NCI-H1417 treated with DMSO at 0.1 percent for 48 hours (cell line): ENCODE measurements around the gene ATAD2B.
A peak's percentile ranks its signal among the peaks of the same experiment; 100 is the strongest.
"Not testable (repeated sequence)": the region's sequence is repeated elsewhere in the genome, so short reads cannot be mapped to it uniquely, and the experiment has no call there.

Source experiments
- DNase-seq: peaks from one replicate; lab custom pipeline; 2025; lab: John Stamatoyannopoulos, UW

The ATAD2B gene

DNA sequence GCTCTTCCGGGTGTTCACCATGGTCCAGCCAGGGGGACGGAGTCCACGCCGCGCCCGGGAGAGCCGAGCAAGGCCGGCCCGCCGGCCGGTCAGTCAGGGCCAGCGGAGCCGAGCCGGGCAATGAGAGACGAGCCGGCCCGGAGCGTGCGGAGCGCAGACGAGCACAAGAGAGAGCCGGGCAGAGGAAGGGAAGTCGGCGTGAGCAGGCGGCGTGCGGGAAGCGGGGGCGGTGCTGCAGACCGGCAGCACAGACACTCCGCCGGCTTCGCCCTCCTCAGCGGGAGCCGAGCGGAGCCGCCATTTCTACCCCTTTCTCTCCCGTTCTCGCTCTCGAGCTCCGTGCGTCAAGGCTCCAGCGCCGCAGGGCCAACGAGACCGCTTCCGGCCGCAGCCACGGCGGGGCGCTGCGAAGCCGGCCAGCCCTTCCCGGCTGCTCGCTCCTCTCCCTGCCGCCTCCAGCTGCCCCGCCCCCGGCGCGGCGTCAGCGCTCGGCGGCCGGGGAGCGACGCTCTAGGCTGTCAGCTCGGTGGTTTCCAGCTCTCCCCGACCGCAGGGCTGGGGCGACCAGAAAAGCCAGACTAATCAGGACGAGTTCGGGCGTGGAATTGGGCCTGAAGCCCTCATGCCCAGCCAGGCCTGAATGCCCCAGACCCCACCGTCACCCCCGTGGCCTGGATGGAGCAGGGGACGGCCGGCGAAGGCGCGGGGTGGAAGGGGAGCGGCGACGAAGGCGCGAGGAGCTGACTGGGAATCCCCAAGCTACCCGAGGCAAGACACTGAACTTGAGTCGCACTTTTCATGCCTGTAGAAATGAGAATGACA lies at the start of gene ATAD2B:
Gene ATAD2B (minus strand): TSS at position 374 of the 822 bp plus-strand sequence. CDS start 353 bp downstream, at position 21.
- DNase-seq: peak; percentile 80

GRCh38 chr2:23967846-23968245 lies 40.9 kb upstream of the ATAD2B start:
- no peak for DNase-seq

- DNase-seq: no peak
Observed at GRCh38 chr2:23954325-23955014, 27.5 kb upstream of the ATAD2B start.

DNA sequence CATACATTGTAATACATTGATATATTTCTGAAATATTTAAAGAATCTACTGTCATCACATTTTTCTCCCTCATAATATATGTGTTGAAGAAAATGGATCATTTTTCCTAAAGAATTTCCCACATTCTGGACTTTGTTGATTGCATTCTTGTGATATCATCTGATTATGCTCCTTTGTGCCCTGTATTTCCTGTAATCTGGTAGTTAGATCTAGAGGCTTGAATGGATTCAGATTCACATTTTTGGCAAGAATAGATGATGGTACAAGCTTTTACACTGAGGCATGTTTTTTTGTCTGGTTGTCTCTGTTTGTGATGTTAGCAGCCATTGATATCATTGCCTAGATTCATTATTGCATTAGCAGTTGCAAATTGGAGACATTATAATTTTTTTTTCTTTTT lies 26.7 kb upstream of the ATAD2B start:
- no peak for DNase-seq

GRCh38 chr2:23952558-23952957 lies 25.6 kb upstream of the ATAD2B start:
- DNase-seq: not testable (repeated sequence)

DNA sequence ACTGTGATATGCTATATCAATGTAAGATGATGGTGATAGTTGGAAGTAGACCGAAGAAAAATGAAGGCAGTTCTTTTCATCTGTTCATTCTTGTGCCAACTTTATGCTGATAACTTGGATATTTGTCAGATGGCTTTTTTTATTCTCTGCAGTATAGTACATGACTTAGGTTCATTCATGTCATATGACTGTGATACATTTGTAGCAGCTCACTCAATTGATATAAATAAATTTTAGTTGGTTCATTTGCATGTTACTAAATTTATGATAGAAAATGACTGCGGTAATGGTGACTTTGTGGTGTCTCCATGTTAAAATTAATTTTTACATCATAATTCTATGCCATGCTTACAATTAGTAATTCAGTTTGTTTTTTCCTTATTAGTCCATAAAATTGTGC lies 20.4 kb upstream of the ATAD2B start:
- DNase-seq: no peak

DNA sequence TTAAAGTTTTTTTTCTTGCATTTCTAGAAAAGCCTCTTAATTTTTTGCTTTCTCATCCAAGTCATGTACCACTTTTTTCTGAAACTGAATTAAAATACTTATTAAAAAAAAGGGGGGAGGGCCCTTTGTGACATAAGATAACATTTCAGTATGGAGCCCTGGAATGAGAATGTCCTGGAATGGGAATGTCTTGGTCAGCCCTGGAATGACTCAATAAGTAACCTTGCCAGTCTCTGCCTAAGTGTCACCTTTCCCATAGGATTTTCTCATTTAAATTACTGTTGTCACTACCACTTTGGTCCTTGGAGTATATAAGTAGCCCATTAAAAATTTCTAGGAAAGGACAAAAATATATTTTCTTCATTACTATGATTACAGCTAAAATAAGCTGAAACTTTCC lies 18.1 kb upstream of the ATAD2B start:
- DNase-seq: no peak

- DNase-seq: no peak
Observed at GRCh38 chr2:23944527-23944926, 17.6 kb upstream of the ATAD2B start.

DNA sequence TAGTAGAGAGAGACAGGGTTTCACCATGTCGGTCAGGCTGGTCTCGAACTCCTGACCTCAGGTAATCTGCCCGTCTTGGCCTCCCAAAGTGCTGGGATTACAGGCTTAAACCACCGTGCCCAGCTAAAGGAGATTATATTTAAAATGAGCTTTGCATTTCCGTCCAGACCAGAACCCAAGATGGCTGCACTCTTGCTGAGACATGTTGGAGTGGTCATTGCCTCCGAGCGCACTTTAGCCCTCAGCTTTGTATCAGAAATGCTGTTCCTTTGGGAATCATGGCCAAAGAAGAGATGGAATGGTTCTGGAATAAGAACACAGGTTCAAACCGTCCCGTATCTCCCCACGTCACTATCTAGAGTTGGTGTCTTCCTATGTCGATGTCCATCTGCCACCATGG lies 16.7 kb upstream of the ATAD2B start:
- DNase-seq: no peak

- DNase-seq: no peak
Observed at GRCh38 chr2:23941644-23942043, 14.7 kb upstream of the ATAD2B start.

GRCh38 chr2:23940718-23941620 lies 14.0 kb upstream of the ATAD2B start:
- DNase-seq: peak; percentile 18

GRCh38 chr2:23939987-23940717 lies 13.2 kb upstream of the ATAD2B start, which contains the start of gene UBXN2A:
Gene UBXN2A (plus strand): TSS chr2:23940463. CDS start chr2:23958315, 17,852 bp downstream.
- peak; percentile 17 for DNase-seq

DNA sequence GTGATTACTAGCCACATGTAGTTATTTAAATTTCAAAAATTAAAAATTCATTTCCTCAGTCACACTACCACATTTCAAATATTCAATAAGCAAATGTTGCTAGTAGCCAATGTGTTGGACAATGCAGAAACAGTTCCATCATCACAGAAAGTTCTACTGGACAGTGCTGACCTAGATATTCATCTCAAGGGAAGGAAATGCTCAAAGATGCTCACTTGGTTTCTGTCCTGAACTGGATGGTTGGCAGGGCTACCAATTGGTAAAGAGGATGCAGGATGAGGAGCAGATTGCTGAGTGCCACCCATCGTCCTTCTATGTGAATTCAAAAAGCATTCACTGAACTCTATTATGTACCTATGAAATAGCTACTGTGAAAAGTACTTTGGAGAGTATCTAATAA lies 7.3 kb upstream of the ATAD2B start:
- no peak for DNase-seq

GRCh38 chr2:23926290-23926749 lies 603 bp downstream of the ATAD2B start:
- no peak for DNase-seq

DNA sequence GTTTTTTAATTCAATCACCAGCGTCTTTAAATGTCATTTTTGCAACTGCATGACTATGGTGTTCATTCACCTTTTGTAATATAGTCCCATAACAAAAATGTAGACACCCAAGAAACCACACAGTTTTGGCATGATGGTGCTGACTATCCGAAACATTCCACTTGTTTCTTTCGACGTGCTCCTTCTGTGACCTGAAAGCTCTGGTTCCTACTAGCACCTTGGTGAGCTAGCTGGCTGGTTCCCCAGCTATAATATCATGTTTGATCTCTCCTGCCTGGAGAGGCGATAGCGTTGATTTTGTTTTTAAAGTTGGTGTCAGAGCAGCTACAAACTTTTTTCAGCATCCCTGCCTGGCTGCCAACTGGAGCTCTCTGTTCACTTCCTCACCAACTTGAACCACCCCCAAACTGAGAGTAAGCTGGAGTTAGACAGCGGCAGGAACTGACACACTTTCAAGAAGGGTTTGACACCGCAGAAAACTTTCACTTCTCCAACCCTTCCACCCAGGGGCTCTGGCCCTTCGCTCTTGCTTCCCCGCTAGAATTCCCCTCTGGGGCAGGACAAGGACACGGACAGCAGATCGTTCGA lies 1.1 kb downstream of the ATAD2B start:
- DNase-seq: no peak

- DNase-seq: no peak
Observed at GRCh38 chr2:23924589-23925359, 2.1 kb downstream of the ATAD2B start.

DNA sequence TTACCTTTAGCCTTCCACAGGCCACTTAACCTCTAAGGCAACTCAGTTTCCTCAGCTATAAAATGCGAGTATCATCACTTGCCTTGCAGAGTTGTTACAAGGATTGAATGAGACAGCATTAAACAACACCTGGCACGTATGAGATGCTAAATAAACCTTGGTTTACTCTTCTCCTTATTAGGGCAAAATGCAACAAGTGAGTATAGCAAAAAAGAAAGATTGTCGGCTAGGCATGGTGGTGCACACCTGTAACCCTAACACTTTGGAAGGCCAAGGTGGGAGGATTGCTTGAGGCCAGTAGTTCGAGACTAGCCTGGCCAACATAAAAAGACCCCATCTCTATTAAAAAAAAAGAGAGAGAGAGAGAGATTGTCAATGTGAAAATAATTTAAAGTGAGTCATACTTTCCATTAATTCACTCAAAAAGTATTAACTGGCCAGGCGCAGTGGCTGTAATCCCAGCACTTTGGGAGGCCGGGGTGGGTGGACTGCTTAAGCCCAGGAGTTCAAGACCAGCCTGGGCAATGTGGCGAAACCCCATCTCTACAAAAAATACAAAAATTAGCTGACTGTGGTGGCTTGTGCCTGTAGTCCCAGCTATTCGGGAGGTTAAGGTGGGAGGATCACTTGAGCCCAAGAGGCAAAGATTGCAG lies 8.0 kb downstream of the ATAD2B start:
- no peak for DNase-seq

DNA sequence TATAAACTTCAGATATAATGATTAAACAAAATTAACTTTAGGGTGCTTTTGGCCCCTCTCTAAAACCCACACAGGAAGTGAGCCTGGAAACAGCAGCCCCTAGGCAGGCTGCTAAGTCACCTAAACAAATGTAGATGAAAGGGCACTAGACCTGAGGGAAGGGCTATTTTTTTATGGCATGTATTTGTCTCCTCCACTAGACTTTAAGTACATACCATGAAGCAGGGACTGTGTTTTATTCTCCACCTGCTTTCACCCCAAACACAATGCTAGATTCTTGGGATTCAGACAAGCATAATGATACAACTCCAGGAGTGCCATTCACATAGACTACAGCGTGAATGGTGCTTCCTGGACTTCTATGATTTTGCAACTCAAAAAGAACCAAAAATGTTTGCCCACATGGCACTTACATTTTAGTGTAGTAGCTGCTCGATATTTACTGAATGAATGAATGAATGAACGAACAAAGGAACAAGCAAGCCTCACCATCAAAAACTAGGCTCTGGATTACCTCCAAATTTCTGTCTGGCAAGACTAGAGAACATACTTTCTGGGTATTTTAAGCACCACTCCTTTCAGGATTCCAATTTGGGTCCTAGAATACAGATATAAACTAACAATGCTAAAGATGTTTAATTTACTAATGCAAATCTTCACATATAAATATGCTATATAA lies 10.1 kb downstream of the ATAD2B start:
- no peak for DNase-seq

DNA sequence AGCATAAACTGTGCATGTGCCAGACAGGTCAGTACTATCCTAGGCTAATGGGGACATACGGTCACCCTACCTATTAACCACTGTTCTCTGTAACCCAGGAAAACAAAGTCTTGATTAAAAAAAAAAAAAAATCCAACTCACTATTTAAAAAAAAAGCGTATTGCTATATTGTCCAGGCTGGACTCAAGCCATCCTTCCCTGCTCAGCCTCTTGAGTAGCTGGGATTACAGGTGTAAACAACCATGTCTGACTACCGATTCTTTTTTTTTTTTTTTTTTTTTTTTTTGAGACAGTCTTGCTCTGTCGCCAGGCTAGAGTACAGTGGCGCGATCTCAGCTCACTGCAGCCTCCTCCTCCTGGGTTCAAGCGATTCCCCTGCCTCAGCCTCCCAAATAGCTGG lies 11.6 kb downstream of the ATAD2B start:
- DNase-seq: no peak
